ENCODE results near the gene CTXN3. TPM values are rescaled to one million over a fixed set of nuclear protein-coding genes. Genes with fewer than 3 reads are reported as not detected.
A peak's percentile ranks its signal among the peaks of the same experiment; 100 is the strongest.

Gene CTXN3
- polyA plus RNA-seq, 4 donors = not detected

GRCh38 chr5:127609011-127609410 lies 39.9 kb upstream of the CTXN3 start:
- H3K4me3 ChIP-seq (ENCODE audit: low read depth in 1 of 3, low read length in 3 of 3) = no peak overlapping the region
- no peak for DNase-seq
- H3K4me1 ChIP-seq (ENCODE audit: control insufficient read depth in 3 of 3, insufficient read depth in 2 of 3, low read depth in 1 of 3, low read length in 2 of 3) = no peaks in the 10 kb centered on the region
- H3K36me3 ChIP-seq (ENCODE audit: control insufficient read depth in 3 of 3, insufficient read depth in 2 of 3, low read depth in 1 of 3, low read length in 3 of 3) = no peaks in the 10 kb centered on the region
- H3K27me3 ChIP-seq (ENCODE audit: control insufficient read depth in 3 of 3, insufficient read depth in 3 of 3, low read length in 3 of 3) = no peaks in the 10 kb centered on the region
- 8 to 40% (median 25%) methylated on average over 2 of the region's 2 CpGs for WGBS, 3 donors
- no peak overlapping the region for H3K27ac ChIP-seq (ENCODE audit: low read depth in 1 of 3, low read length in 2 of 3)
- FAIRE-seq = no peak
- no peaks in the 10 kb centered on the region for H3K9me3 ChIP-seq (ENCODE audit: control insufficient read depth in 2 of 2, insufficient read depth in 1 of 2, low read depth in 1 of 2, low read length in 1 of 2)

- Histone ChIP-seq H3K4me1 (ENCODE audit: control insufficient read depth in 3 of 3, insufficient read depth in 2 of 3, low read depth in 1 of 3, low read length in 2 of 3) (no peaks in the 10 kb centered on the region), H3K4me3 (ENCODE audit: low read depth in 1 of 3, low read length in 3 of 3) (no peak overlapping the region), H3K9me3 (ENCODE audit: control insufficient read depth in 2 of 2, insufficient read depth in 1 of 2, low read depth in 1 of 2, low read length in 1 of 2) (no peaks in the 10 kb centered on the region), H3K36me3 (ENCODE audit: control insufficient read depth in 3 of 3, insufficient read depth in 2 of 3, low read depth in 1 of 3, low read length in 3 of 3) (no peaks in the 10 kb centered on the region), H3K27me3 (ENCODE audit: control insufficient read depth in 3 of 3, insufficient read depth in 3 of 3, low read length in 3 of 3) (no peaks in the 10 kb centered on the region), H3K27ac (ENCODE audit: low read depth in 1 of 3, low read length in 2 of 3) (no peak overlapping the region)
- FAIRE-seq (no peak), DNase-seq (no peak)
- 83 to 94% (median 88%) methylated on average over 2 of the region's 2 CpGs for WGBS, 3 donors
These were observed 38.9 kb upstream of the CTXN3 start for GRCh38 chr5:127609957-127610356.

- 89 to 92% (median 90%) methylated on average over 4 of the region's 4 CpGs for WGBS, 3 donors
- DNase-seq (peak in 1 of 2 donors; percentile 1), FAIRE-seq (no peak)
- H3K27ac ChIP-seq (ENCODE audit: low read depth in 1 of 3, low read length in 2 of 3) = no peak overlapping the region
- H3K27me3 ChIP-seq (ENCODE audit: control insufficient read depth in 3 of 3, insufficient read depth in 3 of 3, low read length in 3 of 3) = no peaks in the 10 kb centered on the region
- no peaks in the 10 kb centered on the region for H3K9me3 ChIP-seq (ENCODE audit: control insufficient read depth in 2 of 2, insufficient read depth in 1 of 2, low read depth in 1 of 2, low read length in 1 of 2)
- H3K36me3 ChIP-seq (ENCODE audit: control insufficient read depth in 3 of 3, insufficient read depth in 2 of 3, low read depth in 1 of 3, low read length in 3 of 3) = no peaks in the 10 kb centered on the region
- H3K4me3 ChIP-seq (ENCODE audit: low read depth in 1 of 3, low read length in 3 of 3) = no peak overlapping the region
- H3K4me1 ChIP-seq (ENCODE audit: control insufficient read depth in 3 of 3, insufficient read depth in 2 of 3, low read depth in 1 of 3, low read length in 2 of 3) = no peaks in the 10 kb centered on the region
These were observed 36.3 kb upstream of the CTXN3 start for GRCh38 chr5:127612441-127613141.

- DNase-seq (no peak), FAIRE-seq (no peak)
- Histone ChIP-seq H3K9me3 (ENCODE audit: control insufficient read depth in 2 of 2, insufficient read depth in 1 of 2, low read depth in 1 of 2, low read length in 1 of 2) (no peaks in the 10 kb centered on the region), H3K4me3 (ENCODE audit: low read depth in 1 of 3, low read length in 3 of 3) (no peak overlapping the region), H3K27ac (ENCODE audit: low read depth in 1 of 3, low read length in 2 of 3) (no peak overlapping the region), H3K36me3 (ENCODE audit: control insufficient read depth in 3 of 3, insufficient read depth in 2 of 3, low read depth in 1 of 3, low read length in 3 of 3) (no peaks in the 10 kb centered on the region), H3K4me1 (ENCODE audit: control insufficient read depth in 3 of 3, insufficient read depth in 2 of 3, low read depth in 1 of 3, low read length in 2 of 3) (no peaks in the 10 kb centered on the region), H3K27me3 (ENCODE audit: control insufficient read depth in 3 of 3, insufficient read depth in 3 of 3, low read length in 3 of 3) (no peaks in the 10 kb centered on the region)
- WGBS, 3 donors = 70 to 86% (median 78%) methylated on average over 2 of the region's 2 CpGs
These were observed 33.0 kb upstream of the CTXN3 start for GRCh38 chr5:127615916-127616315.

GRCh38 chr5:127619908-127620479 lies 28.9 kb upstream of the CTXN3 start:
- WGBS, 3 donors = 78 to 84% (median 83%) methylated on average over 5 of the region's 5 CpGs
- Histone ChIP-seq H3K27me3 (ENCODE audit: control insufficient read depth in 3 of 3, insufficient read depth in 3 of 3, low read length in 3 of 3) (no peaks in the 10 kb centered on the region), H3K4me1 (ENCODE audit: control insufficient read depth in 3 of 3, insufficient read depth in 2 of 3, low read depth in 1 of 3, low read length in 2 of 3) (no peaks in the 10 kb centered on the region), H3K27ac (ENCODE audit: low read depth in 1 of 3, low read length in 2 of 3) (no peak overlapping the region), H3K4me3 (ENCODE audit: low read depth in 1 of 3, low read length in 3 of 3) (no peak overlapping the region), H3K9me3 (ENCODE audit: control insufficient read depth in 2 of 2, insufficient read depth in 1 of 2, low read depth in 1 of 2, low read length in 1 of 2) (no peaks in the 10 kb centered on the region), H3K36me3 (ENCODE audit: control insufficient read depth in 3 of 3, insufficient read depth in 2 of 3, low read depth in 1 of 3, low read length in 3 of 3) (no peaks in the 10 kb centered on the region)
- FAIRE-seq (no peak), DNase-seq (no peak)

- Histone ChIP-seq H3K27ac (ENCODE audit: low read depth in 1 of 3, low read length in 2 of 3) (no peak overlapping the region), H3K4me1 (ENCODE audit: control insufficient read depth in 3 of 3, insufficient read depth in 2 of 3, low read depth in 1 of 3, low read length in 2 of 3) (no peaks in the 10 kb centered on the region), H3K36me3 (ENCODE audit: control insufficient read depth in 3 of 3, insufficient read depth in 2 of 3, low read depth in 1 of 3, low read length in 3 of 3) (no peaks in the 10 kb centered on the region), H3K4me3 (ENCODE audit: low read depth in 1 of 3, low read length in 3 of 3) (no peak overlapping the region), H3K27me3 (ENCODE audit: control insufficient read depth in 3 of 3, insufficient read depth in 3 of 3, low read length in 3 of 3) (no peaks in the 10 kb centered on the region), H3K9me3 (ENCODE audit: control insufficient read depth in 2 of 2, insufficient read depth in 1 of 2, low read depth in 1 of 2, low read length in 1 of 2) (no peaks in the 10 kb centered on the region)
- WGBS, 3 donors = 82 to 84% (median 83%) methylated on average over 4 of the region's 4 CpGs
- DNase-seq (no peak), FAIRE-seq (no peak)
These were observed 27.1 kb upstream of the CTXN3 start for GRCh38 chr5:127621601-127622325.

GRCh38 chr5:127634007-127634406 lies 14.9 kb upstream of the CTXN3 start:
- DNase-seq (no peak), FAIRE-seq (no peak)
- H3K27me3 ChIP-seq (ENCODE audit: control insufficient read depth in 3 of 3, insufficient read depth in 3 of 3, low read length in 3 of 3) = no peaks in the 10 kb centered on the region

GRCh38 chr5:127639828-127640227 lies 9.1 kb upstream of the CTXN3 start:
- DNase-seq (no peak), FAIRE-seq (no peak)
- Histone ChIP-seq H3K9me3 (ENCODE audit: control insufficient read depth in 2 of 2, insufficient read depth in 1 of 2, low read depth in 1 of 2, low read length in 1 of 2) (no peaks in the 10 kb centered on the region), H3K27ac (ENCODE audit: low read depth in 1 of 3, low read length in 2 of 3) (no peak overlapping the region), H3K27me3 (ENCODE audit: control insufficient read depth in 3 of 3, insufficient read depth in 3 of 3, low read length in 3 of 3) (no peaks in the 10 kb centered on the region), H3K36me3 (ENCODE audit: control insufficient read depth in 3 of 3, insufficient read depth in 2 of 3, low read depth in 1 of 3, low read length in 3 of 3) (no peaks in the 10 kb centered on the region), H3K4me3 (ENCODE audit: low read depth in 1 of 3, low read length in 3 of 3) (no peak overlapping the region), H3K4me1 (ENCODE audit: control insufficient read depth in 3 of 3, insufficient read depth in 2 of 3, low read depth in 1 of 3, low read length in 2 of 3) (no peaks in the 10 kb centered on the region)
- WGBS, 3 donors = 68 to 72% (median 72%) methylated on average over 2 of the region's 2 CpGs

More at GRCh38 chr5:127634007-127634406, 14.9 kb upstream of the CTXN3 start:
- H3K4me3 ChIP-seq (ENCODE audit: low read depth in 1 of 3, low read length in 3 of 3) = no peak overlapping the region
- H3K27ac ChIP-seq (ENCODE audit: low read depth in 1 of 3, low read length in 2 of 3) = no peak overlapping the region
- H3K4me1 ChIP-seq (ENCODE audit: control insufficient read depth in 3 of 3, insufficient read depth in 2 of 3, low read depth in 1 of 3, low read length in 2 of 3) = no peaks in the 10 kb centered on the region
- H3K36me3 ChIP-seq (ENCODE audit: control insufficient read depth in 3 of 3, insufficient read depth in 2 of 3, low read depth in 1 of 3, low read length in 3 of 3) = no peaks in the 10 kb centered on the region
- H3K9me3 ChIP-seq (ENCODE audit: control insufficient read depth in 2 of 2, insufficient read depth in 1 of 2, low read depth in 1 of 2, low read length in 1 of 2) = no peaks in the 10 kb centered on the region
